Spleen (tissue), 7 donors: Measurements from ENCODE around the gene MOGAT3.

Experiments used
- POLR2A ChIP-seq, 3 donors: fragments of 450-650 bp; IDR thresholded peaks; one replicate each; pipeline ENCODE4 v1.5.1; 2017; ENCODE audit warnings: antibody characterized with exemption in 3 of 3, mild to moderate bottlenecking in 1 of 3
- POLR2AphosphoS5 ChIP-seq, 3 donors: sonication (generic); formaldehyde crosslinking; IDR thresholded peaks; one replicate each; pipeline ENCODE4 v1.5.1; 2017; ENCODE audit warnings: antibody characterized with exemption in 3 of 3
- TF ChIP-seq, protein P1 (sequence below), 11 experiments: fragments of 200-600 bp in 7 of 11; fragments of 450-650 bp in 4 of 11; sonication (generic) in 4 of 11; IDR thresholded peaks in 8 of 11; conservative IDR thresholded peaks in 3 of 11; 1 replicate in 7 of 11; 2 replicates in 4 of 11; pipeline versions ENCODE4 v1.4.0 to v1.8.0; 2016 to 2021; ENCODE audit warnings: antibody characterized with exemption in 11 of 11, inconsistent platforms in 4 of 11, mild to moderate bottlenecking in 1 of 11
- donor health status: DM: no; HTN: no; CAD: no; lungs with moderate emphysema.
- donor health status: DM: no; HTN: no; CAD: no.
- donor health status: DM: no; HTN: no; CAD: no.

DNA sequence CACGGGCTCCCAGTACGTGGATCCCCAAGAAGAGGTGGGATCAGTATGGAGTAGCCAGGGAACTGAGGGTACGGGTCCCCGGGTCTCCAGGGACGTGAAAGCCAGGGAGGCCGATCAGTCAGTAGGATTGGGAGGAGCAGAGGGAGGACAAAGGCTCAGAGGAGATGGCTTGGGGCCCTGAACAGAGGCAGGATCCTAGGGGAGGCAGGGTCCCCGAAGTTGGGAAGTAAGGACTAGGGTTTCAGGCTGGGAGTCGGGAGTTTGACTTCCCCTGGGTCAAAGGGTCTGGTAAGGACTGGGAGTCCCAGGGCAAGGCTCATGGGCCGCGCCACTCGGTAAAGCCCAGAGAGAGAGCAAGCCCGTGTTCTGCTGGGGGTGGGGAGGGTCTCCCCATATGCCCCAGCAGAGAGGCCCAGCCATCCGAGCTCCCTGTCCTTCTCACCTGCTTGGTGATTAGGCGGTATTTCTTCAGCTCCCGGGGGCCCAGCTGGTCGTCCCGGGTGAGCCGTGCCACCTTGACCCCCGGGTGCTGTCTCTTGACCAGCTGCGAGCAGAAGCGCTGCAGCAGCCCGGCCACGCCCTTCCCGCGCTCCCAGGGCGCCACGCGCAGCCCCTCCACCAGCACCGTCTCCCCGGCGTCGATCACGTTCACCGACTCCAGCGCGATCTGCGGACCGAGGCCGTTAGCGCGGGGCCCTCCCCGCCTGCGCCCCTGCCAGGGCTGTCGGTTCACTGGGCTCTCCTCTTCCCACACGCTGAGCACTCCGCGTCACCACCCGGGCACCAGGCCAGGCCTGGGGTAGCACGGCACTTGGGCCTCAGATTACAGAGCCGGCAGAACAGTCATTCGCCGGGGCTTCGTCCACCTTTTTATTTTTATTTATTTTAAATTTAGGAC is 27.7 kb downstream of the MOGAT3 start:
- TF ChIP-seq, protein P1, sequence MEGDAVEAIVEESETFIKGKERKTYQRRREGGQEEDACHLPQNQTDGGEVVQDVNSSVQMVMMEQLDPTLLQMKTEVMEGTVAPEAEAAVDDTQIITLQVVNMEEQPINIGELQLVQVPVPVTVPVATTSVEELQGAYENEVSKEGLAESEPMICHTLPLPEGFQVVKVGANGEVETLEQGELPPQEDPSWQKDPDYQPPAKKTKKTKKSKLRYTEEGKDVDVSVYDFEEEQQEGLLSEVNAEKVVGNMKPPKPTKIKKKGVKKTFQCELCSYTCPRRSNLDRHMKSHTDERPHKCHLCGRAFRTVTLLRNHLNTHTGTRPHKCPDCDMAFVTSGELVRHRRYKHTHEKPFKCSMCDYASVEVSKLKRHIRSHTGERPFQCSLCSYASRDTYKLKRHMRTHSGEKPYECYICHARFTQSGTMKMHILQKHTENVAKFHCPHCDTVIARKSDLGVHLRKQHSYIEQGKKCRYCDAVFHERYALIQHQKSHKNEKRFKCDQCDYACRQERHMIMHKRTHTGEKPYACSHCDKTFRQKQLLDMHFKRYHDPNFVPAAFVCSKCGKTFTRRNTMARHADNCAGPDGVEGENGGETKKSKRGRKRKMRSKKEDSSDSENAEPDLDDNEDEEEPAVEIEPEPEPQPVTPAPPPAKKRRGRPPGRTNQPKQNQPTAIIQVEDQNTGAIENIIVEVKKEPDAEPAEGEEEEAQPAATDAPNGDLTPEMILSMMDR (IDR thresholded peaks at IDR 0.05 in 8 of 11, conservative IDR thresholded peaks at IDR 0.05 in 3 of 11) = no peak
- TF ChIP-seq POLR2A (IDR thresholded peaks at IDR 0.05) (no peak), POLR2AphosphoS5 (IDR thresholded peaks at IDR 0.05) (peak in 1 of 3 donors; percentile 33)
